ENCODE data around the gene CDYL2.

CDYL2 gene

GRCh38 chr16:80620736-80621605 is 183.4 kb downstream of the CDYL2 start:
- no peak for DNase-seq (ENCODE audit: low read depth)

- DNase-seq (ENCODE audit: low read depth), result no peak
Measured at GRCh38 chr16:80619824-80620223, 184.6 kb downstream of the CDYL2 start.

- DNase-seq (ENCODE audit: low read depth), result no peak
Measured at GRCh38 chr16:80618862-80619648, 185.3 kb downstream of the CDYL2 start.

- DNase-seq (ENCODE audit: low read depth), result no peak
Measured at GRCh38 chr16:80616362-80616761, 188.0 kb downstream of the CDYL2 start.

GRCh38 chr16:80615735-80616134 is 188.7 kb downstream of the CDYL2 start:
- no peak for DNase-seq (ENCODE audit: low read depth)

GRCh38 chr16:80614908-80615671 is 189.3 kb downstream of the CDYL2 start:
- DNase-seq (ENCODE audit: low read depth), result no peak

- no peak for DNase-seq (ENCODE audit: low read depth)
Measured at GRCh38 chr16:80612461-80613017, 191.9 kb downstream of the CDYL2 start.

GRCh38 chr16:80611930-80612327 is 192.5 kb downstream of the CDYL2 start:
- no peak for DNase-seq (ENCODE audit: low read depth)

- DNase-seq (ENCODE audit: low read depth), result no peak
Measured at GRCh38 chr16:80611171-80611929, 193.0 kb downstream of the CDYL2 start.

GRCh38 chr16:80610481-80611156 is 193.8 kb downstream of the CDYL2 start:
- DNase-seq (ENCODE audit: low read depth), result no peak

GRCh38 chr16:80608946-80609345 is 195.5 kb downstream of the CDYL2 start:
- DNase-seq (ENCODE audit: low read depth), result no peak

- DNase-seq (ENCODE audit: low read depth), result no peak
Measured at GRCh38 chr16:80607204-80607603, 197.2 kb downstream of the CDYL2 start.

GRCh38 chr16:80606221-80606766 is 198.1 kb downstream of the CDYL2 start:
- DNase-seq (ENCODE audit: low read depth), result no peak

GRCh38 chr16:80604600-80605355 is 199.6 kb downstream of the CDYL2 start:
- DNase-seq (ENCODE audit: low read depth), result no peak

GRCh38 chr16:80602894-80603293 is 201.5 kb downstream of the CDYL2 start:
- no peak for DNase-seq (ENCODE audit: low read depth)

- no peak for DNase-seq (ENCODE audit: low read depth)
Measured at GRCh38 chr16:80601182-80601581, 203.2 kb downstream of the CDYL2 start.

- DNase-seq (ENCODE audit: low read depth), result no peak
Measured at GRCh38 chr16:80599466-80599865, 204.9 kb downstream of the CDYL2 start.

- DNase-seq (ENCODE audit: low read depth), result no peak
Measured at GRCh38 chr16:80596507-80597207, 207.7 kb downstream of the CDYL2 start.

GRCh38 chr16:80594756-80595155 is 209.6 kb downstream of the CDYL2 start:
- no peak for DNase-seq (ENCODE audit: low read depth)
